Neural crest cell (in vitro differentiated cells): ENCODE results near the gene SGMS1. TPM values are rescaled to one million over a fixed set of nuclear protein-coding genes. Genes with fewer than 3 reads are reported as not detected.

Source experiments
- DNase-seq: peaks from one replicate; pipeline ENCODE4 v3.0.0; 2021; ENCODE audit warnings: low read depth, mixed read lengths, low spot score
- H3K27ac Mint-ChIP-seq: one replicate; pipeline ENCODE4 v1.8.0; 2021; ENCODE audit warnings: mild to moderate bottlenecking, mixed read lengths; ENCODE audit not compliant: unreplicated experiment
- H3K27me3 Mint-ChIP-seq: 2 replicates; pipeline ENCODE4 v1.8.0; 2021; ENCODE audit warnings: low read depth, mild to moderate bottlenecking, mixed read lengths
- H3K36me3 Mint-ChIP-seq: 2 replicates; pipeline ENCODE4 v1.8.0; 2021; ENCODE audit warnings: low read depth, mild to moderate bottlenecking, mixed read lengths
- H3K4me1 Mint-ChIP-seq: 2 replicates; pipeline ENCODE4 v1.8.0; 2021; ENCODE audit warnings: mixed read lengths
- H3K4me3 Mint-ChIP-seq: one replicate; pipeline ENCODE4 v1.8.0; 2021; ENCODE audit warnings: mild to moderate bottlenecking, mixed read lengths
- H3K9me3 Mint-ChIP-seq: 2 replicates; pipeline ENCODE4 v1.8.0; 2021; ENCODE audit warnings: mixed read lengths
- total RNA-seq: library from RNA; stranded (reverse); gene quantifications from 2 replicates; pipeline ENCODE4 v1.2.1, GENCODE V29; 2021
- TF ChIP-seq, protein P1 (sequence below): fragments of 200-600 bp; sonication (generic); conservative IDR thresholded peaks from 2 replicates; pipeline ENCODE4 v1.5.0; 2021; ENCODE audit warnings: antibody characterized with exemption, mild to moderate bottlenecking

The SGMS1 gene
- total RNA-seq, 1 donor from 2014 or later: 14.4 TPM

DNA sequence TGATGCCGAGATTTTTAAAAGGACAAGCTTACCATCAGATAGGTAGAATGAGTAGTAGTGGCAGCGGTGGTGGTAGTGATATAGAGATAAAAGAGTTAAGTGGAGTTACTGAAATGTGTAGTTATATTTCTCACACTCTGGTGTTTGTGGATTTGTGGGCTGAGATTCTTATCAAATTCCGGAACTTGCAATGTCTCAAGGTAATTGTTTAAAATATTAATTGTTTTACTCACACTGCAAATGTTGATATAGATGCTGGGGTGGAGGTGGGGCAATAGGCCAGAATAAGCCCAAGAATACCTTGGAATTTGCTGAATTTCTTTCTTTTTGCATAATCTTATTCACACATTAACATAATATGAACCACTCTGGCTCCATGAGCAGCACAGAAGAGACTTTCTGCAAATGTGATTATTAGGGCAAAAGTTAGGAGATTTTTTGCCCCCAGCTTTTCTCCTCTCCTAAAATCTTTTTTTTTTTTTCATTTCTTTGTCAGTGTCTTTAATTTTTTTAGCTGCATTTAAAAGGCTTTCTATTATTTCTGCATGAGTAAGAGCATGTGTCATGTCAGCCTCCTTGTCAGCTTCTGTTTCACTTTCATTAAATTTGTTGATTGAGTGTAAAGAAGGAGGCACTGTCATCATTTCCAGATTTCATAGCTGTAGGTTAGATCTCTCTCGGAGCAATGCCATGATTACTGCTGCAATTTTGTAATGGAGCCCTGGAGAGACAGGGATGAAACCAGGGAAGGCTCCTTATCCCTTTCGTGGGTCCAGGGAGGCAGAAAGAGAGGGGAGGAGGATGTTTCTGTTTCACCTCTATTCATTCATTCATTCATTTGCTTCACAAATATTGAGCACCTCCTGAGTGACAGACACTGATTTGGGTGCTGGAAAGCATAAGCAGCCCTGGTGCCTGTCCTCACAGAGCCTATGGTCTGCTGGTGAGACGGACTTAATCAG, 13.1 kb upstream of the SGMS1 start:
- H3K27ac Mint-ChIP-seq: no peak overlapping the region
- no peaks in the 10 kb centered on the region for H3K36me3 Mint-ChIP-seq
- TF ChIP-seq, protein P1, sequence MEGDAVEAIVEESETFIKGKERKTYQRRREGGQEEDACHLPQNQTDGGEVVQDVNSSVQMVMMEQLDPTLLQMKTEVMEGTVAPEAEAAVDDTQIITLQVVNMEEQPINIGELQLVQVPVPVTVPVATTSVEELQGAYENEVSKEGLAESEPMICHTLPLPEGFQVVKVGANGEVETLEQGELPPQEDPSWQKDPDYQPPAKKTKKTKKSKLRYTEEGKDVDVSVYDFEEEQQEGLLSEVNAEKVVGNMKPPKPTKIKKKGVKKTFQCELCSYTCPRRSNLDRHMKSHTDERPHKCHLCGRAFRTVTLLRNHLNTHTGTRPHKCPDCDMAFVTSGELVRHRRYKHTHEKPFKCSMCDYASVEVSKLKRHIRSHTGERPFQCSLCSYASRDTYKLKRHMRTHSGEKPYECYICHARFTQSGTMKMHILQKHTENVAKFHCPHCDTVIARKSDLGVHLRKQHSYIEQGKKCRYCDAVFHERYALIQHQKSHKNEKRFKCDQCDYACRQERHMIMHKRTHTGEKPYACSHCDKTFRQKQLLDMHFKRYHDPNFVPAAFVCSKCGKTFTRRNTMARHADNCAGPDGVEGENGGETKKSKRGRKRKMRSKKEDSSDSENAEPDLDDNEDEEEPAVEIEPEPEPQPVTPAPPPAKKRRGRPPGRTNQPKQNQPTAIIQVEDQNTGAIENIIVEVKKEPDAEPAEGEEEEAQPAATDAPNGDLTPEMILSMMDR: no peak

DNA sequence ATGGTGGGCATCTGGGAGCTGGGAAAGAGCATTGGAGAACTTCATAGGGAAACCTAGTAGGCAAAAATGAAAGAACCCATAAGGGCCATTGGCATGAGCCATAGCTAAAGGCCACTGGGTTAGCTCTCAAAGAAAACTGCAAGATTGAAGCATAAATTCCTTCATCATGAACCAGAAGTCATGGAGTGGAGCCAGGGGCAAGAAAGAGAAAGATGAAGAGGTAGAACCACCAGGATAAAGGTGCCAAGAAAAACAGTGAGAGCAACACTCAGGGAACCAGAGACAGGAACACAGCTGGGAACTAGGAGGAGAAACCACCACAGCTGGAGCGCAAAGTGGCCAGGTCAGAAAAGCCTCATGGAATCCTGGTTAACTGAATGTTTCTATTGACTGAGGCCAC, 11.5 kb upstream of the SGMS1 start:
- H3K4me3 Mint-ChIP-seq: no peak overlapping the region
- H3K27ac Mint-ChIP-seq: no peak overlapping the region
- no peaks in the 10 kb centered on the region for H3K9me3 Mint-ChIP-seq
- TF ChIP-seq, protein P1: no peak
- DNase-seq: no peak
- no peaks in the 10 kb centered on the region for H3K4me1 Mint-ChIP-seq
- H3K27me3 Mint-ChIP-seq: peaks cover 3% of the 10 kb centered on the region
- no peaks in the 10 kb centered on the region for H3K36me3 Mint-ChIP-seq

More for the DNA sequence above, 13.1 kb upstream of the SGMS1 start:
- Mint-ChIP-seq H3K4me1 (no peaks in the 10 kb centered on the region), H3K4me3 (no peak overlapping the region), H3K9me3 (no peaks in the 10 kb centered on the region), H3K27me3 (peaks cover 3% of the 10 kb centered on the region)
- no peak for DNase-seq

DNA sequence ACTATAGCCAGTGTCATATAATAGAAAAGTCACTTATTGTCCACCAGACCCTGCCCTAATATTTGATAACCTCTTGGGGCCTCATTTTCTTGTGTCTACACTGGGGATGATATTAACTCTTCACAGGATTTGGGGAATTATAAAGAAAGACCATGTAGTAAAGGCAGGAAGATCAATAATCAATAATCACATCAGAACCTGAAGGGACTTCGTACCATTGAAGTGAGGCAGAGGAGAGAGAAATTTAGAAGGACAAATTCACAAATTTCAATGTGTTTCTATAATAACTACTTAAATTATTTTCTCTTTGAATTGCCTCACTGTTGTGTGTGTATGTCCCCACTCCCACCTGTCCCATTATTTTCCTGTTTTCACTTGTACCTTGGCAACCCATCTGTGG, 10.7 kb upstream of the SGMS1 start:
- no peak for DNase-seq
- no peak overlapping the region for H3K27ac Mint-ChIP-seq
- no peaks in the 10 kb centered on the region for H3K4me1 Mint-ChIP-seq
- TF ChIP-seq, protein P1: no peak
- no peaks in the 10 kb centered on the region for H3K9me3 Mint-ChIP-seq
- H3K4me3 Mint-ChIP-seq: no peak overlapping the region
- peaks cover 4% of the 10 kb centered on the region for H3K36me3 Mint-ChIP-seq
- H3K27me3 Mint-ChIP-seq: peaks cover 3% of the 10 kb centered on the region

DNA sequence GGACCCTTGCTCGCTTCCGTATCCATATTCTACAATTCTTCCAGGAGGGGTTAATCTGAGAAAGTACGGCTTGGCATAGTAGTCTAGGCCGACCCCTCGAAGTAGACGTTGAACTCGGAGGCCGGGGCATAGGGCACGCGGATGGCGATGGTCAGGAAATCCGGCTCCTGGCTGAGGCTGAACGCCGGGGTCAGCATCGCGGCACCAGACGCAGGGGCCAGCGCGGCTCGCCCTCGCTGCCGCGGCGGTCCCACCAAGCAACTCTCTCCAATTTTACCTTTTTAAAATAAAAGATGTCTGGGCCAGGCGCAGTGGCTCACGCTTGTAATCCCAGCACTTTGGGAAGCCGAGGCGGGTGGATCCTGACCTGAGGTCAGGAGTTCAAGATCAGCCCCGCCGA, 7.3 kb upstream of the SGMS1 start:
- no peak overlapping the region for H3K27ac Mint-ChIP-seq

DNA sequence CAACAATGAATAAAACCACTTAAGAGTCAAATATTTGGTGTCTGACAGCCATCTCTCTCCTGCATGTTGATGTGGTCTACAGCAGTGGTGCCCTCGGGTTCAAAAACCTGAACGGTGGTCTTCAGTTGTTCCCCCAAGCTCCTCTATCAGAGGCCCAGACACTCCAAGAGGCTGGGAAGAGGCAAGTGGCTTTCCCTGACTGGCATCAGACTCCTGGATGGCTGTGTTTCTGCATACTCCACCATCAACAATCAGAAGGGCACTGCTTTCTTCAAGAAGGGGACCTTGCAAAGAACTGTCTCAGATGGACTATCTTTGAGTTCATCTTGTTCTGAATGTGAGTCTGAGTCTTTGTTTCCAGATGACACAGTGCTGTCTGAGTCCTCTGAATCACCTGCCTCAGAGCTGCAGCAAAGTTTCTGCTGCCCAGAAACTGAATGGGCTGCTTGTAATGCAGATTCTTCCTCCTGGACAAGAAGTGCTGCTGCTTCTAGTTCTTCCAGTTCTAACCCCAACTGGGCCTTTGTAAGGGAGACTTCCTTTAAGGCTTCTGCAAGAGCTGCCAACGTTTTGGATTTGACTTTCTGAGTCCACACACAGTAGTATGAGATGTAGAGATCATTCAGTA, 5.9 kb upstream of the SGMS1 start:
- DNase-seq: no peak
- H3K9me3 Mint-ChIP-seq: no peaks in the 10 kb centered on the region
- H3K36me3 Mint-ChIP-seq: peaks cover 4% of the 10 kb centered on the region
- H3K4me1 Mint-ChIP-seq: peaks cover 10% of the 10 kb centered on the region
- H3K4me3 Mint-ChIP-seq: no peak overlapping the region
- TF ChIP-seq, protein P1: no peak
- H3K27me3 Mint-ChIP-seq: peaks cover 2% of the 10 kb centered on the region
- no peak overlapping the region for H3K27ac Mint-ChIP-seq

More for the DNA sequence above, 7.3 kb upstream of the SGMS1 start:
- no peak for DNase-seq
- H3K9me3 Mint-ChIP-seq: no peaks in the 10 kb centered on the region
- H3K27me3 Mint-ChIP-seq: no peaks in the 10 kb centered on the region
- no peak overlapping the region for H3K4me3 Mint-ChIP-seq
- peaks cover 4% of the 10 kb centered on the region for H3K36me3 Mint-ChIP-seq
- TF ChIP-seq, protein P1: no peak
- peaks cover under 1% of the 10 kb centered on the region for H3K4me1 Mint-ChIP-seq
